CD14-positive monocyte (primary cell): Measurements from ENCODE around the gene SYS1. TPM values are rescaled to one million over a fixed set of nuclear protein-coding genes. Genes with fewer than 3 reads are reported as not detected.

Experiments
- DNase-seq, 3 donors: peaks; one replicate each; pipeline ENCODE4 v3.0.0-alpha.2; 2011 to 2022
- H2AFZ ChIP-seq: 2 replicates; pipeline ENCODE4 v1.6.0; 2012; ENCODE audit warnings: mild to moderate bottlenecking, low read depth, low read length, inconsistent platforms; ENCODE audit not compliant: insufficient read depth, poor library complexity, severe bottlenecking
- H3K27ac ChIP-seq, 2 donors: 1 replicate in 1 of 2; 2 replicates in 1 of 2; pipeline ENCODE4 v1.5.1; 2012 to 2013; ENCODE audit warnings: low read length in 2 of 2, control low read depth in 1 of 2, inconsistent platforms in 1 of 2, low read depth in 1 of 2, mild to moderate bottlenecking in 1 of 2
- H3K27me3 ChIP-seq, 2 donors: one replicate each; pipeline versions ENCODE4 v1.6.0 to v1.6.1; 2011 to 2013; ENCODE audit warnings: low read length in 2 of 2; ENCODE audit not compliant: control insufficient read depth in 2 of 2, insufficient read depth in 2 of 2
- H3K36me3 ChIP-seq, 2 donors: replicated peaks in 1 of 2; 1 replicate in 1 of 2; 2 replicates in 1 of 2; pipeline versions ENCODE4 v1.5.1 to v1.6.1; 2012 to 2013; ENCODE audit warnings: low read length in 2 of 2, control low read depth in 1 of 2, inconsistent platforms in 1 of 2, mild to moderate bottlenecking in 1 of 2; ENCODE audit not compliant: insufficient read depth in 2 of 2, control insufficient read depth in 1 of 2
- H3K4me1 ChIP-seq, 2 donors: 1 replicate in 1 of 2; 2 replicates in 1 of 2; pipeline versions ENCODE4 v1.5.1 to v1.6.1; 2012 to 2013; ENCODE audit warnings: low read length in 2 of 2, control low read depth in 1 of 2, inconsistent platforms in 1 of 2, mild to moderate bottlenecking in 1 of 2, moderate library complexity in 1 of 2; ENCODE audit not compliant: insufficient read depth in 2 of 2, control insufficient read depth in 1 of 2
- H3K4me2 ChIP-seq: replicated peaks from 2 replicates; pipeline ENCODE3; 2012; ENCODE audit warnings: low read length, moderate library complexity, mild to moderate bottlenecking; ENCODE audit not compliant: poor library complexity, severe bottlenecking; ENCODE audit errors: extremely low read depth
- H3K4me3 ChIP-seq, 3 experiments: fragments of 200-600 bp in 1 of 3; sonication (generic) in 1 of 3; replicated peaks in 1 of 3; 1 replicate in 2 of 3; 2 replicates in 1 of 3; pipeline ENCODE4 v1.5.1; 2011 to 2013; ENCODE audit warnings: low read length in 3 of 3, mild to moderate bottlenecking in 3 of 3, control low read depth in 2 of 3, low read depth in 2 of 3, inconsistent platforms in 1 of 3, moderate library complexity in 1 of 3
- H3K79me2 ChIP-seq: 2 replicates; pipeline ENCODE4 v1.6.0; 2012; ENCODE audit warnings: mild to moderate bottlenecking, control low read depth, inconsistent platforms, low read length, moderate library complexity; ENCODE audit not compliant: insufficient read depth
- H3K9ac ChIP-seq: 2 replicates; pipeline ENCODE4 v1.6.0; 2017; ENCODE audit warnings: low read length, mild to moderate bottlenecking; ENCODE audit not compliant: insufficient read depth, poor library complexity, severe bottlenecking
- H3K9me3 ChIP-seq, 2 donors: replicated peaks in 1 of 2; 1 replicate in 1 of 2; 2 replicates in 1 of 2; pipeline versions ENCODE4 v1.5.1 to v1.6.1; 2012 to 2013; ENCODE audit warnings: low read length in 2 of 2, control low read depth in 1 of 2; ENCODE audit not compliant: control insufficient read depth in 1 of 2, insufficient read depth in 1 of 2
- H4K20me1 ChIP-seq: 2 replicates; pipeline ENCODE4 v1.6.0; 2012; ENCODE audit warnings: mild to moderate bottlenecking, low read length, control low read depth, moderate library complexity; ENCODE audit not compliant: insufficient read depth
- H3K27ac Mint-ChIP-seq, 7 donors: one replicate each; pipeline ENCODE4 v1.8.0; 2020; ENCODE audit warnings: mild to moderate bottlenecking in 7 of 7, mixed read lengths in 7 of 7, moderate library complexity in 6 of 7, inconsistent platforms in 2 of 7
- H3K27me3 Mint-ChIP-seq, 3 donors: one replicate each; pipeline ENCODE4 v1.8.0; 2021 to 2022; ENCODE audit warnings: low read depth in 3 of 3, mild to moderate bottlenecking in 3 of 3, mixed read lengths in 3 of 3, moderate library complexity in 3 of 3, inconsistent platforms in 1 of 3
- H3K36me3 Mint-ChIP-seq, 2 donors: one replicate each; pipeline ENCODE4 v1.8.0; 2020; ENCODE audit warnings: mixed read lengths in 2 of 2, inconsistent platforms in 1 of 2, mild to moderate bottlenecking in 1 of 2
- H3K4me1 Mint-ChIP-seq: one replicate; pipeline ENCODE4 v1.8.0; 2020; ENCODE audit warnings: mild to moderate bottlenecking, mixed read lengths
- H3K4me3 Mint-ChIP-seq, 2 donors: one replicate each; pipeline ENCODE4 v1.8.0; 2020; ENCODE audit warnings: mild to moderate bottlenecking in 2 of 2, mixed read lengths in 2 of 2, moderate library complexity in 1 of 2
- H3K9me3 Mint-ChIP-seq, 7 donors: one replicate each; pipeline ENCODE4 v1.8.0; 2020 to 2022; ENCODE audit warnings: mixed read lengths in 7 of 7, mild to moderate bottlenecking in 6 of 7, moderate library complexity in 6 of 7, inconsistent platforms in 2 of 7
- WGBS: methylation state at CpG from one replicate; pipeline ENCODE4 v1.1.5; 2013; ENCODE audit warnings: missing lambda C conversion rate; ENCODE audit not compliant: insufficient coverage; 5-methylcytosine and 5-hydroxymethylcytosine counted together
- intact Hi-C, 2 donors: fragments of 100-400 bp; cut with micrococcal nuclease; formaldehyde crosslinking; loops; one replicate each; pipeline versions ENCODE4 v1.15.0 to v1.15.1; 2023
- polyA plus RNA-seq, 3 donors: library from polyadenylated mRNA; depleted of rRNA in 1 of 3; unstranded in 2 of 3; stranded (reverse) in 1 of 3; fragments of 300-500 nt in 2 of 3; fragments of >200 nt in 1 of 3; fragmentation: Illumina TruSeq in 2 of 3; gene quantifications; 1 replicate in 2 of 3; 2 replicates in 1 of 3; pipeline ENCODE4 v1.2.3, GENCODE V29; 2012 to 2021
- TF ChIP-seq, protein P1 (sequence below): fragments of 200-600 bp; IDR thresholded peaks from one replicate; pipeline ENCODE4 v1.8.0; 2022; ENCODE audit warnings: antibody characterized with exemption, mild to moderate bottlenecking

SYS1 gene
- polyA plus RNA-seq, 3 donors, result 16.8 to 23.1 (median 22.1) TPM

DNA sequence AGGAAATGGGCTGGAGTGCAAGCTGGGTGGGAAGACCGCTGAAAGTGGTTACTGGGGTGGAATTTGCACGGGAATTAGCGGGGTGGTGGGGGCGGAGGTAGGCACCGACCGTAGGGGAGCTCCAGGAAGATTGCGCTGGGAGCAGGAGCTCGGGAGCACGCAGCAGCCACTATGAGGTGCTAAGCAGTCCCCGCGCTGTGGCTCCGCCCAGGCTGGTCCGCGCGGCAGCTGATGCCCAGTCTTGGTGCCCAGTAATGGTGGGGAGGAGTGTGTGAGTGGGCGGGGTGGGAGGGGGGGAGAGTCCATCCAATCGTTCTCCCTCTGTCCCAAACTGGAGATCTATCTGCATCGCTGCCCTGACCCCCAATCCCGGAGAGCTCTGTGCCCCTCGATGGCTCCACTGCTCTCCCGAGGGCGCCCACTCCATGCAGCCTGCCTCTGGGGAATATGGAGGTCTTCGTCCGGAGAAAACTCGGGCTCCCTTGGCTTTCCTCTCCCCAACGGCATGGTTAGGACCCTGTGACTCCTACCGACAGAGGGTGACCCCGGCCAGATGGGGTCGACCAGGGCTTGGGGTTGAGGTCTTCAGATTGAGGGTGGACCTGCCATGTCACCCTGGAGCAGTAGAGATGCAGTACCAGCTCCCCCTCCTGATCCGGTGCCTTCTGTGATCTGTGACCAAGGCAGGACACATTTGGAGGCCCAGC, 9.8 kb downstream of the SYS1 start:
- WGBS, result 26% methylated on average over 12 of the region's 30 CpGs
- peak overlapping the region in 1 of 3 experiments; percentile 77 for H3K4me3 ChIP-seq
- Mint-ChIP-seq H3K9me3 (peaks cover 0 to 3% (median 0%) of the 10 kb centered on the region in 7 donors), H3K4me1 (peaks cover 35% of the 10 kb centered on the region), H3K27me3 (peaks cover 2 to 11% (median 10%) of the 10 kb centered on the region in 3 donors), H3K4me3 (peak overlapping the region; percentile 86 to 93), H3K36me3 (peaks cover 33 to 38% of the 10 kb centered on the region in 2 donors), H3K27ac (peak overlapping the region in 1 of 7 donors; percentile 29)
- H3K27ac ChIP-seq, result no peak overlapping the region
- H3K9ac ChIP-seq, result peak overlapping the region; percentile 39
- peaks cover 0 to 5% of the 10 kb centered on the region in 2 donors for H3K36me3 ChIP-seq
- H2AFZ ChIP-seq, result peak overlapping the region; percentile 62
- H3K4me2 ChIP-seq, result peak overlapping the region; percentile 81
- DNase-seq, result no peak
- TF ChIP-seq, protein P1, sequence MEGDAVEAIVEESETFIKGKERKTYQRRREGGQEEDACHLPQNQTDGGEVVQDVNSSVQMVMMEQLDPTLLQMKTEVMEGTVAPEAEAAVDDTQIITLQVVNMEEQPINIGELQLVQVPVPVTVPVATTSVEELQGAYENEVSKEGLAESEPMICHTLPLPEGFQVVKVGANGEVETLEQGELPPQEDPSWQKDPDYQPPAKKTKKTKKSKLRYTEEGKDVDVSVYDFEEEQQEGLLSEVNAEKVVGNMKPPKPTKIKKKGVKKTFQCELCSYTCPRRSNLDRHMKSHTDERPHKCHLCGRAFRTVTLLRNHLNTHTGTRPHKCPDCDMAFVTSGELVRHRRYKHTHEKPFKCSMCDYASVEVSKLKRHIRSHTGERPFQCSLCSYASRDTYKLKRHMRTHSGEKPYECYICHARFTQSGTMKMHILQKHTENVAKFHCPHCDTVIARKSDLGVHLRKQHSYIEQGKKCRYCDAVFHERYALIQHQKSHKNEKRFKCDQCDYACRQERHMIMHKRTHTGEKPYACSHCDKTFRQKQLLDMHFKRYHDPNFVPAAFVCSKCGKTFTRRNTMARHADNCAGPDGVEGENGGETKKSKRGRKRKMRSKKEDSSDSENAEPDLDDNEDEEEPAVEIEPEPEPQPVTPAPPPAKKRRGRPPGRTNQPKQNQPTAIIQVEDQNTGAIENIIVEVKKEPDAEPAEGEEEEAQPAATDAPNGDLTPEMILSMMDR, result no peak
- no peaks in the 10 kb centered on the region for H3K9me3 ChIP-seq
- intact Hi-C loops, result loop anchor here in 1 of 2 donors (5.0 kb wide), 2 partner anchors 35 to 65 kb away; partner anchors contain the start of gene DBNDD2
- no peaks in the 10 kb centered on the region for H3K79me2 ChIP-seq
- peaks cover 30 to 35% of the 10 kb centered on the region in 2 donors for H3K4me1 ChIP-seq
- peaks cover 7% of the 10 kb centered on the region for H4K20me1 ChIP-seq
- peaks cover 0 to 3% of the 10 kb centered on the region in 2 donors for H3K27me3 ChIP-seq

DNA sequence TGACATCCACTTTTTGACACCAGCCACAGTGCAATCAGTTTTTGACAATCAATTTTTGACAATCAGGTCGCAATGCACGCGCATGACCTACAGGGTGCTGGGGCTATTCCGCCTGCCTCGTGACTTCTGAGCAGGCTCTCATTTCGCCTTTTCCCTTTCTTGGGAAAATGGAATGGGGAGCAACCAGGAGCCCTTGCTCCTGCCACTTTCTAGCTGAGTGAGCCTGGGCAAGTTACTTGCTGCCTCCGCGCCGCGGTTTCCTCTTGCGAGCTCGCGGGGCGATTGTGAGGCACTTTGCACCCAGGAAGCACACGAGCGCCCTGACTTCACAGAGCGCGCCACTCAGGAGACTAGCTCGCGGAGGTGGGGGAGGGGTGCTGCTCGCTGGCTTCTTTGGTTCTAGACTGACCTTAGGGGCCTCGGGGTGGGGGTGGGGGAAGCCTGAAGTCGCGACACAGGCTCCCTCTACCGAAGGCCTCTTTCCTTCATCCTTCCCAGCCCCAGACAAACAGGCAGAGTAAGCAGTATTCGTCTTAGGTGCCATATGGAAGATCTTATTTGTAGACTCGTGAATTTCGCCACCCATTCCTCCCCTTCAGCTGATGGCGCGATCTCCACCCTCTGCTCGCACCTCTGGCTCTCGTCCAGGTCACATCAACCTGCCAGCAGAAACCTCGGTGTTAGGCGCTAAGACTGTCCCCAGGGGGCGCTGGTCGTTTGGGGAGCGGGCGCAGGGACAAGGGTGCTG, 10.6 kb downstream of the SYS1 start:
- intact Hi-C loops, result loop anchor here (2.0 to 5.0 kb wide), 3 partner anchors 34 to 64 kb away; partner anchors contain the start of gene DBNDD2 (in 1 of the 2)
- Mint-ChIP-seq H3K27ac (peak overlapping the region in 6 of 7 donors; percentile 15 to 78 (median 52)), H3K4me3 (peak overlapping the region; percentile 86 to 93), H3K9me3 (peaks cover 0 to 3% (median 0%) of the 10 kb centered on the region in 7 donors), H3K4me1 (peaks cover 28% of the 10 kb centered on the region), H3K27me3 (peaks cover 2 to 11% (median 10%) of the 10 kb centered on the region in 3 donors), H3K36me3 (peaks cover 27 to 36% of the 10 kb centered on the region in 2 donors)
- Histone ChIP-seq H3K27me3 (peaks cover 0 to 3% of the 10 kb centered on the region in 2 donors), H3K9me3 (no peaks in the 10 kb centered on the region), H3K27ac (no peak overlapping the region), H3K4me3 (peak overlapping the region; percentile 23 to 77 (median 35)), H3K9ac (peak overlapping the region; percentile 39), H3K4me1 (peaks cover 23 to 28% of the 10 kb centered on the region in 2 donors), H4K20me1 (peaks cover 3% of the 10 kb centered on the region), H2AFZ (peak overlapping the region; percentile 62), H3K4me2 (peak overlapping the region; percentile 81), H3K79me2 (no peaks in the 10 kb centered on the region), H3K36me3 (peaks cover 0 to 5% of the 10 kb centered on the region in 2 donors)
- peak; percentile 69 to 74 (median 74) for DNase-seq
- TF ChIP-seq, protein P1, result peak; percentile 92
- 2% methylated on average over 13 of the region's 38 CpGs for WGBS
